ENCODE results near the gene DNAJB14. TPM values are rescaled to one million over a fixed set of nuclear protein-coding genes. Genes with fewer than 3 reads are reported as not detected.
A peak's percentile ranks its signal among the peaks of the same experiment; 100 is the strongest.
"Not testable (repeated sequence)": the region's sequence is repeated elsewhere in the genome, so short reads cannot be mapped to it uniquely, and the experiment has no call there.

DNAJB14 gene
- total RNA-seq = 18.3 TPM
- long read RNA-seq, full-length matches to known transcripts = 15 of 18 reads
- long read RNA-seq, partial matches to known transcripts = 1 of 18 reads
- long read RNA-seq, other reads (novel, unspliced or antisense) = 2 of 18 reads

- peak; percentile 90 for DNase-seq
- intact Hi-C loops (cut with DNase I) = loop anchor here (2.0 to 5.0 kb wide), 2 partner anchors 52 to 384 kb away; partner anchors contain the start of genes LAMTOR3 and TRMT10A
Measured at GRCh38 chr4:99946356-99947189, at the start of gene DNAJB14. Gene DNAJB14, minus strand, starts transcription at chr4:99946618. Its CDS starts 47 bp downstream, at chr4:99946571.

GRCh38 chr4:99991741-99992140, 45.3 kb upstream of the DNAJB14 start:
- intact Hi-C loops (cut with DNase I) = no loop called here
- no peak for DNase-seq
- ATAC-seq (ENCODE audit: poor library complexity) = no peak

More at GRCh38 chr4:99946356-99947189, at the start of gene DNAJB14:
- ATAC-seq (ENCODE audit: poor library complexity) = peak; percentile 79

GRCh38 chr4:99987681-99988080, 41.3 kb upstream of the DNAJB14 start:
- no peak for ATAC-seq (ENCODE audit: poor library complexity)
- intact Hi-C loops (cut with DNase I) = no loop called here
- DNase-seq = no peak

- DNase-seq = no peak
- intact Hi-C loops (cut with DNase I) = no loop called here
- no peak for ATAC-seq (ENCODE audit: poor library complexity)
Measured at GRCh38 chr4:99986792-99987191, 40.4 kb upstream of the DNAJB14 start.

GRCh38 chr4:99983289-99983943, 37.0 kb upstream of the DNAJB14 start:
- intact Hi-C loops (cut with DNase I) = no loop called here
- DNase-seq (no peak), ATAC-seq (ENCODE audit: poor library complexity) (no peak)

GRCh38 chr4:99979872-99980271, 33.5 kb upstream of the DNAJB14 start:
- DNase-seq (no peak), ATAC-seq (ENCODE audit: poor library complexity) (no peak)
- intact Hi-C loops (cut with DNase I) = no loop called here

- intact Hi-C loops (cut with DNase I) = no loop called here
- DNase-seq = no peak
- ATAC-seq (ENCODE audit: poor library complexity) = no peak
Measured at GRCh38 chr4:99971453-99972111, 25.2 kb upstream of the DNAJB14 start.

- no peak for DNase-seq
- intact Hi-C loops (cut with DNase I) = no loop called here
- ATAC-seq (ENCODE audit: poor library complexity) = no peak
Measured at GRCh38 chr4:99968330-99968729, 21.9 kb upstream of the DNAJB14 start.

- DNase-seq (no peak), ATAC-seq (ENCODE audit: poor library complexity) (no peak)
- intact Hi-C loops (cut with DNase I) = no loop called here
Measured at GRCh38 chr4:99966692-99967091, 20.3 kb upstream of the DNAJB14 start.

GRCh38 chr4:99965674-99966350, 19.4 kb upstream of the DNAJB14 start:
- ATAC-seq (ENCODE audit: poor library complexity) (no peak), DNase-seq (no peak)
- intact Hi-C loops (cut with DNase I) = no loop called here

GRCh38 chr4:99965173-99965572, 18.8 kb upstream of the DNAJB14 start:
- intact Hi-C loops (cut with DNase I) = no loop called here
- ATAC-seq (ENCODE audit: poor library complexity) (no peak), DNase-seq (no peak)

GRCh38 chr4:99961711-99962110, 15.3 kb upstream of the DNAJB14 start:
- DNase-seq = no peak
- ATAC-seq (ENCODE audit: poor library complexity) = no peak
- intact Hi-C loops (cut with DNase I) = no loop called here

- intact Hi-C loops (cut with DNase I) = no loop called here
- DNase-seq (no peak), ATAC-seq (ENCODE audit: poor library complexity) (no peak)
Measured at GRCh38 chr4:99960648-99961047, 14.2 kb upstream of the DNAJB14 start.

GRCh38 chr4:99958207-99958606, 11.8 kb upstream of the DNAJB14 start:
- intact Hi-C loops (cut with DNase I); DNase-seq; ATAC-seq (ENCODE audit: poor library complexity): not testable (repeated sequence)

GRCh38 chr4:99950913-99951254, 4.5 kb upstream of the DNAJB14 start:
- ATAC-seq (ENCODE audit: poor library complexity) = no peak
- intact Hi-C loops (cut with DNase I) = no loop called here

GRCh38 chr4:99949999-99950912, 3.8 kb upstream of the DNAJB14 start, which contains the start of gene H2AZ1:
Gene H2AZ1, minus strand, starts transcription at chr4:99950275. Its CDS starts 105 bp downstream, at chr4:99950170.
- ATAC-seq (ENCODE audit: poor library complexity) (peak; percentile 91), DNase-seq (peak; percentile 99)
- intact Hi-C loops (cut with DNase I) = loop anchor here (5.0 kb wide), 1 partner anchor 388 kb away; the partner anchor contains the start of gene TRMT10A

More at GRCh38 chr4:99950913-99951254, 4.5 kb upstream of the DNAJB14 start:
- DNase-seq = no peak

All from Right ventricle myocardium superior (tissue), 1 donor.